HG02623 (cell line): Measurements from ENCODE around the gene CDK2AP2.
"Not testable (repeated sequence)": the region's sequence is repeated elsewhere in the genome, so short reads cannot be mapped to it uniquely, and the experiment has no call there.

Experiments
- ATAC-seq: cut with Tn5 transposase; IDR thresholded peaks from one replicate; pipeline ENCODE4 v1.9.1; 2021; ENCODE audit warnings: moderate library complexity; ENCODE audit not compliant: unreplicated experiment

CDK2AP2 gene, protein sequence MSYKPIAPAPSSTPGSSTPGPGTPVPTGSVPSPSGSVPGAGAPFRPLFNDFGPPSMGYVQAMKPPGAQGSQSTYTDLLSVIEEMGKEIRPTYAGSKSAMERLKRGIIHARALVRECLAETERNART

DNA sequence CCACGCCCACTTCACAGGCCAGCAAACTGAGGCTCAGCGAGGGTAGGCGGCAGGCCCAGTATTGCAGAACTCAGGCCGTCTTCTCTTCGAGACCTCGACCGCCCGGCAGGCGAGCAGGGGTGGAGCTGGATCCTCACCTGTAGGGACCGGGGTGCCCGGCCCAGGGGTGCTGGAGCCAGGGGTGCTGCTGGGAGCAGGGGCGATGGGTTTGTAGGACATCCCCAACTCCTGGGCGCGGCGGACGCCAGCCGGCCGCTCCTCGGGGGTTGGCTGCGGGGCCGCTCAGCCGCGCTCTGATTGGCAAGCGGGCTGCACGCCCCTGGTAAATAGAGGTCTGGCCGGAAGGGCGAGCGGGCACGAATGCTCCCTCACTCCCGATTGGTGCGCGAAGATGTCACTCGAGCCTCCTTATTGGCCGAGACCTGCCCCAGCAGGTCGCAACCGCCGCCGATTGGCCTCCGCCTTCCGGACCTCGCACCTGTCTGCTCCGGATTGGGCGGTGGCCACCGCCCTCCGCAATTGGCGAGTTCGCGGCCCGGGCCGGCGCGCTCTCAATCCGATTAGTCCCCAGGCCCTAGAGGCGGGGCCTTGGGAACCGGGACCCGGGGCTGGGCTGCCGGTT is at the start of gene CDK2AP2:
Gene CDK2AP2 (minus strand): TSS at position 299 of the 622 bp plus-strand sequence. CDS start 80 bp downstream, at position 219.
- peak; percentile 63 for ATAC-seq

DNA sequence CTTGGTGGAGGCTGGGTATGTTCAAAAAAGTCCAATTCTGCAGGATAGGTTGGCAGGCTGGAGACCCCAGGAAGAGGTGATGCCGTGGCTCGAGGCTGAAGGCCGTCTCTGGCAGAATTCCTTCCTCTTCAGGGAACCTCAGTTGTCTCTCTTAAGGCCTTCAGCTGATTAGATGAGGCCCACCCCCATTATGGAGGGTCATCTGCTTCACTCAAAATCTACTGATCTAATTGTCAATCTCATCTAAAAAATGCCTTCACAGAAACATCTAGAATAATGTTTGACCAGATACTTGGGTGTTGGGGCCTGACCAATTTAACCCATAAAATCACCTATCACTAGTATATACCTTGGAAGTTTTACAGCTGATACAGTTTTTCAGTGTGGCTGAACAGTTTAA is 48.3 kb upstream of the CDK2AP2 start:
- ATAC-seq = no peak

DNA sequence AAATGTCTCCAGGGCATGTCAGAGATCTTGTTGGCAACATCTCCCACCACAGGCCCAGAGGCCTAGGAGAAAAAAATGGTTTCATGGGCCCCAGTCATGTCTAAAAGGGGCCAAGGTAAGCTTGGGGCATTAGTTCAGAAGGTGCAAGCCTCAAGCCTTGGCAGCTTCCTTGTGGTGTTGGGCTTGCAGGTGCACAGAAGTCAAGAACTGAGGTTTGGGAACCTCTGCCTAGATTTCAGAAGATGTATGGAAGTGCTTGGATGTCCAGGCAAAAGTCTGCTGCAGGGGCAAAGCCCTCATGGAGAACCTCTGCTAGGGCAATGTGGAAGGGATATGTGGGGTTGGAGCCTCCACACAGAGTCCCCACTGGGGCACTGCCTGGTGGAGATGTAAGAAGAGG is 43.7 kb upstream of the CDK2AP2 start:
- not testable (repeated sequence) for ATAC-seq

DNA sequence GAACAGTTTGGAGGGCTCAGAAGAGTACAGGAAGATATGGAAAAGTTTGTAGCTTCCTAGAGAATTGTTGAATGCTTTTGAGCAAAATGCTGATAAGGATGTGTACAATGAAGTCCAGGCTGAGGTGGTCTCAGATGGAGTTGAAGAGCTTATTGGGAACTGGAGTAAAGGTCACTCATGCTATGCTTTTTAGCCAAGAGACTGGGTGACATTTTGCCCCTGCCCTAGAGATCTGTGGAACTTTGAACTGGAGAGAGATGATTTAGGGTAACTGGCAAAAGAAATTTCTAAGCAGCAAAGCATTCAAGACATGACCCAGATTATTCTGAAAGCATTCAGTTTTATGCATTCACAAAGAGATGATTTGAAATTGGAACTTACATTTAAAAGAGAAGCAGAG is 43.2 kb upstream of the CDK2AP2 start:
- ATAC-seq = no peak

DNA sequence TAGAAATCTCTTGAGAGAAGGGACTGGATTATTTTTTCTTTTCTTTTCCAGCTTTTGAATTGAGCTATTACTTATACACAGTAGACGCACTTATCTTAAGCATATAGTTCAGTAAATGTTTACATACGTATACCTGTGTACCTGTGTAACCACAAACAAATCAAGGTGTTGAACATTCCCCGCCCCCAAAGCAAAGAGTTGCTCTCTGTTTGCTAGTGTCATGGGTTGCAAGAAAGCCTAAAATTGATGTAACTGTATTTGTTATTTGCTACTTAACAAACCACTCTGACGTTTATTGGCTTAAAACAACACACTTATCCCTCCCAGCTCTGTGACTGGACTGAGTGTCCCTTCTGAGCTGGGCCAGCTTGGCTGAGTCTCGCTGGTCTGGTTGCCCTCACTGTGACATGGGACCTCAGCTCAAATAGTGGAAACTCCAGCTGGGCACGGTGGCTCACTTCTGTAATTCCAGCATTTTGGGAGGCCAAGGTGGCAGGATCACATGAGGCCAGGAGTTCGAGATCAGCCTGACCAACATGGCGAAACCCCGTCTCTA is 40.7 kb upstream of the CDK2AP2 start:
- ATAC-seq = no peak

DNA sequence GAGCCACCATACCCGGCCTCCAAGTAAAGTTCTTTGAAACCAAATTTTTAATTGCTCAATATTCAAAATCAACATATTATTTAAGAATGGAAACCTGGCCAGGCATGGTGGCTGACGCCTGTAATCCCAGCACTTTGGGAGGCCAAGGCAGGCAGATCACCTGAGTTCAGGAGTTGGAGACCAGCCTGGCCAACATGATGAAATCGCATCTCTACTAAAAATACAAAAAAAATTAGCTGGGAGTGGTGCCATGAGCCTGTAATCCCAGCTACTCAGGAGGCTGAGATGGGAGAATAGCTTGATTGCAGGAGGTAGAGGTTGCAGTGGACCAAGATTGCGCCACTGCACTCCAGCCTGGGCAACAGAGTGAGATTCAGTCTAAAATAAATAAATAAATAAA is 40.1 kb upstream of the CDK2AP2 start:
- ATAC-seq = not testable (repeated sequence)

DNA sequence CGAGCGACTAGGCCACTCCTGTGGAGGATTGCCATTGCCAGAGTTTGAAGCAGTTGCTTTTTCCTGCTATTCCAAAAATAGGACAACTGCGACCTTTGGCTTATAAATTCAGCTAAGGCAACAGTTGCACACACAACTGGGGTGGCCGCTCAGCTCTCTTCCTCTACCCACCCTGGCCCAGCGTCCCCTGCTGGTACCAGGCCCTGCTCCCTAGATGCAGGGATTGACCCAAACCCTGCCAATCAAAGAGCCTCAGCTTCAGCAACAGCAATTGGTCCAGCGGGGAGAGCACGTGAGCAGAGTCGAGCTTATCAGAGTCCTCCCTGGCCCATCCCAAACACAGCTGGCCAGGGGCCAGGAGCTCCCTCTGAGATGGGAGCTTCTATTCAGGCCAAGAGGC is 37.3 kb upstream of the CDK2AP2 start:
- no peak for ATAC-seq

DNA sequence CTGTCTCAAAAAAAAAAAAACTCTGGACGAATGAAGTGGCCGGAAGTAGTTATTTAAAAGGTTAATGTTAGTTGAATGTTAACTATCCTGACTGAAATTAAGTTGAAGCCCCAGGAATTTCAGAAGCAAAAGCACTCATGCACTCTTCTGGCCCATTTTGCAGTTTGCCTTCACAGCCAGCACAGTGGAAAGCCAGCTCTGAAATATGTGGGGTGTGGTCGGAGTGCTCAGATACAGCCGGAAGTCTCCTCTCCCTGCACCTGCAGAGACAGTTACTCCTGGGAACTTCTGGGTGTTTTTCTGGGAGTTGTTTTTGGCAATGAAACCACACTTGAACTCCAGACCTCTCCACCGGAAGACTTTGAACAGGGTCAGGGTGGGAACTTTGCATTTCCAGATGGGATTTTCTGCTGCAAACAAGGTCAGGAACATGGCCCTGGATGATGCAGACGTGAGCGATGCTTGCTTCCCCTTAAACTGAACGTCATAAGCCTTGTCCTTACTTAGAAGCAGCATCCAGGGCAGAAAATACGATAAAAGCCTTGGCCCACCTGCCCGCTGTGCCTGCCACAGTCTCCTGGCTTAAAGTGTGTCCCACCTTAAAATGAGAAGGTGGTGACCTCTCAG is 36.8 kb upstream of the CDK2AP2 start:
- ATAC-seq = no peak

DNA sequence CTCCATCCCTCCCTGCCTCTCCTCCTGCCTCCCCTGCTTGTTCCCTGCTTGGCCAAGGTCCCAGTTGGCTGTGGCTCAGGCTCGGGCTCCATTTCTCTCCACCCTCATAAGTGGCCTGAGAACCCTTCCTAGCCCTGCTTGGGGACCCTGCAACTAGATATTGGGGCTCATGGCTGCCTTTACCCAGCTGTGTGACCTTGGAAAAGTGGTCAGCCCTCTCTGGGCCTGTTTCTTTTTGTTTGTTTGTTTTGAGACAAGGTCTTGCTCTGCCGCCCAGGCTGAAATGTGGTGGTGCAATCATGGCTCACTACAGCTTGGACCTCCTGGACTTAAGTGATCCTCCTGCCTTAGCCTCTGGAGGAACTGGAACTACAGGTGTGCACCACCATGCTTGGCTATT is 35.6 kb upstream of the CDK2AP2 start:
- no peak for ATAC-seq

DNA sequence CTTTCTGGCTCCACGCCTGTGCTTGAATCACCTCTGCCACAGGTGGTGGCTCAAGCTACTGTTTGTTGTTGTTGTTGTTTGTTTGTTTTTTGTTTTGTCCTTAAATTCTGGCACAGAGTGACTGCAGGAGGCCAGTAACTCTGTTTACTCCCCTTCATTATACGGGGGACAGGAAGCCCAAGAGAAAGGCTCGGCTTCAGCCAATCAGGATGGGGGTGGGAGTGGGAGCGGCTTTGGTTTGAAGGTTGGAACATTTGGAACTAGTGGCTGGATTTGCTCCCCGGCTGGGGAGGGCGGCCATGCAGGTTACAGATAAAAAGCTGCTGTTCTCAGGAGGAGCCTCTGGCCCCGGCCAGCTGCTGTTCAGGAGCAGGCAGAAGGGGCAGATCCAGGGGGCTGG is 35.0 kb upstream of the CDK2AP2 start:
- ATAC-seq = no peak

DNA sequence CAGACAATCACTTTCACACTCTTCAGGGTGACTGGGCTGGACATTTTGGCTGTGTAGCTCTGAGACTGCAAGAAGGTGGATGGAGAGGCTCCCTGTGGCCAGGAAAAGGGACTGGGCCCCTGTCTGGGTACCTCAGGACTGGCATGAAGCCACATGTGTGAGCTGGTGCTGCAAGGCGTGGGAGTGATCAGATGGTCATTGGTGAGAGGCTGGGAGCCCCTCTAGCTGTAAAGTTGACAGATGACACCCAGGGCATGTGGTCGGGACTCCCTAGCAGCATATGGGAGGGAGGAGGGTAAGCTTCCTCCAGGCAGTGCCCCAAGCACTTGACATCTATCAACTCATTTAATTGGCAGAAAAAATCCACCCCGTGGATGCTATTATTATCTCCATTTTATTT is 34.2 kb upstream of the CDK2AP2 start:
- no peak for ATAC-seq

DNA sequence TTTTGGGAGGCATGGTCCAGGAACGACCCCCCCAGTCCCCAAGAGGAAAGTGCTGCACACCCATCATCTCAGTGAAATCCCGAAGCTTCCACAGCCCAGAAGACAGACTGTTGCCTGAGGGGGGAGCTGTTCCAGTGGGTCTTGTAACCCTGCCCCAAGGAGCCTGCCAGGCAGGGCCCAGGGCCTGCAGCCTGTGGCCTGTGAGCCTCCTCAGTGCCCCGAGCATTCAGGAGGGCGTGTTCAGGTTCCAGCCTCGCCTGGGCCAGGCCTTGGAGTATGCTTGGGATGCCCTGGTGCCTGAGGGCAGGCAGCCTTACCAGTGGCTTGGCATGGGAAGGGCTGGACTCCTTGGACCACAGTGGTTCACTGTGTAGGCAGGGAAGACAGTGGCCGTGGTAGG is 33.2 kb upstream of the CDK2AP2 start:
- ATAC-seq = no peak

DNA sequence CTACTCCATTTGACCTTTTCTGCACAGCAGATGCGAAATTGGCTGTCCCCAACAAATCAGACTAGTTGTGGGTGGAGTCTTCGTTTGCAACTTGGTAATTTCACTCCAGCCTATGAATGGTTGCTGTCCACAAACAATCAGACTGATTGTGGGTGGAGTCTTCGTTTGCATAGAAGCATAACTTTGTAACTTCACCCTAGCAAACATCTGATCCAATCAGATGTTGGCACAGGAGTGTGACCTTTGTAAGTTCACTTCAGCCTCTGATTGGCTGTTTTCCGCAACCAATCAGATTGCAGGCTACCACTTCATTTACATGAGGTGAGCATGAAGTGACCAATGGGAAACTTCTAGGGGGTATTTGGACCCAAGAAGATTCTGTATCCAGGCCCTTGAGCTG is 31.6 kb upstream of the CDK2AP2 start:
- no peak for ATAC-seq

DNA sequence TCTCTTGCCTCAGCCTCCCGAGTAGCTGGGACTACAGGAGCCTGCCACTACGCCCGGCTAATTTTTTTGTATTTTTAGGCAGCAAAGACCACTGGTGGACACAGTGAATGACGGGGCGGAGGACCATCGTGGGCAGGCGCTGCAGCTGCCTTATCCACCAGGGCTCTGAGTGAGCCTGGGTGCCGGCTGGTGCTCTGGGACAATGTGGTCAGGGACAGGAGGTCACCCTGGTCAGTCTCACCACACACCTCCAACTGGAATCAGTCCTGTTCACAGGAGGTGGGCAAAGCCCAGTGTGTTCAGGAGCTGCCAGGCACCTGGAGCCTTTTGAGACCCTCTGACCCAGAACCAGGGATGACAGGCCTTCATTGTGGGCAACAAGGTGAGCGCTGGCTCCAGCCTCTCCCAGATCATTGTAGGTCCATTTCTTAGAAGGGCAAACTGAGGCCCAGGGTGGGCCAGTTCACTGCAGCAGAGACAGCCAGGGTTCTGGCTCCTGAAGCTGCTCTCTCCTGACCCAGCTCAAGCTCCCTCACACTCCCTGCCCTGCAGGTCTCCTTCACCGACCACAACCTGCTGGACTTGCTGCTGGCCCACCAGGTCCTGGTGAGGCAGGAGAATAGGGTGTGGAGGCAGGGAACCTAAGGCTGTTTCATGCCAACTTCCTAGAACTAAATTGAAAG is 31.0 kb upstream of the CDK2AP2 start:
- no peak for ATAC-seq

DNA sequence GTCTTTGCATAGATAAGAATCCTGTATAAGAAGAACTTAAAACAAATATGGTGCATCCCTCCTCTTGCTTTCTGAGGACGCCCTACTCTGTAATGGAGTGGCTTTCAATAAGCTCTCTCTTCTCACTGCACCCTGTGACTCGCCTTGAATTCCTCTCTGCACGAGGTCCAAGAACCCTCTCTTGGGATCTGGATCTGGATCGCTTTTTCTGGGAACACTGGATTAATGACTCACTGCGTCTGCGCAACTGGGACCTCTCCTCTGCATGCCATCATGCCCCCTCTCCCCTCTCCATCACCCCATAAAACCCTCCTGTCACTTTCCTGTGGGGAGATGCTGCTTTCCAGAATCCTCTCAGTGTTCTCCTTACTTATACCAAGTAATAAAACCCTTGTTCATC is 30.3 kb upstream of the CDK2AP2 start:
- no peak for ATAC-seq

DNA sequence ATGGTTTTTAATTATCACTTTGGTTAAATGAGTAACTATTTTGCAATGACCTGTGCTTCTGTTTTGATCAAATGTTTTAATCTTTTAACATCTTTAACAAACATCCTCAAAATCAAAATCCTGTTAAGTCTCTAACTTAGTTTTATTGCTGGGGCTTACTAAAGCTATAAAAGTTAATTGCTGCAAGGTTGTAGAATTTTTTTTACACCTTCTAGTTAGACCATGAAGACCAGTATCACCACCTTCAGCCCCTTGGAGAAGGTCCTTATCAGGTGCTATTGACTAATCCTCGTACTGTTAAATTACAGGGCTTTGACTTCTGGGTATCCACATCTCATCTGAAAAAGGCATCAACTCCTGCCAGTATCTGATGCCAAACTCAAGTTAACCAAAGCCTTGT is 27.6 kb upstream of the CDK2AP2 start:
- ATAC-seq = no peak

DNA sequence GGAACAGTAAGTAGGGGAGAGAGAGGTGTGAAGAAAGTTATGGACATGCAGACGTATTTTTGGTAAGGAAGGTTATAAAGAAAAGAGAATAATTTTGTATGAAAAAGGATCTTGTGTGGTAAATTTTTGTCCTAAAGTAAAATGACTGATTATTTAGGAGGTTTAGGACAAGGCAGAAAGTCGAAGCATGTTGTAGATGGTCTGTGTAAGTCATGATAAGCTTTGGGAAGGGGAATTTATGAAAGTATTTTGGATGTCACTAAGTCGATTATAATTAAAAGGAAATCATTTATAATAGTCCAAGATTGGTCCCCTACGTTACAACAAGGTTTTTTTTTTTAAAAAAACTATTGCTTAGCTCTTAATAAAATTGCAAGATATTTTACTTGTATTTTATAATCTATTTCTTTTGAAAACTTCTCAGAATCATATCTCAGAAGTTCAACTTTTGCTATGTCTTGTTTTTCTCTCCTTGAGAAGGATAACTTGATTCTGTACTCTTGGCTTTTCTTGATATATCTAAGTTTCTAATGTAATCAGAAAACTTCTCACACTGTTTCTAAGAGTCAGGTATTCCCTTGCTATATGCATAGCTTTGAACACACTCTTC is 26.2 kb upstream of the CDK2AP2 start:
- ATAC-seq = no peak

DNA sequence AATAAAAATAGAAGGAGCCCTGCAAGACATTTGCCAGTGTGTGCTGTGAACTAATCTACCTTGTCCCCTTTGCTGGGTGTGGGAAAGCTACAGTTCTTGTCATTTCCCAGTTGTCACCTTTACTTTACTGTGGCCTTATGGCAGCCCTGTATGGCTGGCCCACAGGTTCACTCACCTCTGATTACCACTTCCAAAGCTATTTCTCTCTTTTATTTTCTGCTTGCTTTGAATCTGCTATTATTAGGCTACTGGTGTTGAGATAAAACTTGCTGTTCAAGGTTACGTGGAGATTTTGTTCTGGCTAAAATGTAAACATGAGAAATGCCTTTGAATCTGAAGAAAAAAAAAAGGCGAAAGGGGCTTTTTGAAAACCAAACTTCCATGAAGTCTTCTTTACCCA is 24.9 kb upstream of the CDK2AP2 start:
- no peak for ATAC-seq

DNA sequence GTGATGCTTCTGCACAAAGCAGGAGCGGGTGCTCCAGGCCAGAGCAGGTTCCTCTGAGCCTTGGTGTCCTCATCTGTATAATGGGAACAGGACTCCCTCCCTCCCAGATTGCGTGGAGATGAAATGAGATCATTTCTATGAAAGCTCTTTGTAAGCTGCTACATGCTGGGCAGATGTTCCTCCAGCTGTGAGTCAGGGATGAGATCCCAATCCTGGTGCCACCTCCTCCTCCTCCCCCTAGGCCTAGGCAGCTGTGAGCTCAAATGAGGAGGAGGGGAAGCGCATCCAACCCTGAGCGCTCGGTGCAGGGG is 22.3 kb upstream of the CDK2AP2 start:
- ATAC-seq = no peak

DNA sequence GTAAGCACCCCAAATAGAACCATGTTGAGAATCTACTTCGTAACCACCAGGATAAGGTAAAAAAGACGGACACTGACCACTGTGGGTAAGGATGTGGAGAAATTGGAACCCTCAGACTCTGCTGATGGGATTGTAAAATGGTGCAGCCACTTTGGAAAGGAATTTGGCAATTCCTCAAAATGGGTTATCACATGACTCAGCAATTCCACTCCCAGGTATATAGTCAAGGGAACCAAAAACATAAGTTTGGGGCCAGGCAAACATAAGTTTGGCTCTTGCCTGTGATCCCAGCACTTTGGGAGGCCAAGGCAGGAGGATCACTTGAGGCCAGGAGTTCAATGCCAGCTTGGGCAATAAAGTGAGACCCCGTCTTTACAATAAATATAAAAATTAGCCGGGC is 20.4 kb upstream of the CDK2AP2 start:
- no peak for ATAC-seq

DNA sequence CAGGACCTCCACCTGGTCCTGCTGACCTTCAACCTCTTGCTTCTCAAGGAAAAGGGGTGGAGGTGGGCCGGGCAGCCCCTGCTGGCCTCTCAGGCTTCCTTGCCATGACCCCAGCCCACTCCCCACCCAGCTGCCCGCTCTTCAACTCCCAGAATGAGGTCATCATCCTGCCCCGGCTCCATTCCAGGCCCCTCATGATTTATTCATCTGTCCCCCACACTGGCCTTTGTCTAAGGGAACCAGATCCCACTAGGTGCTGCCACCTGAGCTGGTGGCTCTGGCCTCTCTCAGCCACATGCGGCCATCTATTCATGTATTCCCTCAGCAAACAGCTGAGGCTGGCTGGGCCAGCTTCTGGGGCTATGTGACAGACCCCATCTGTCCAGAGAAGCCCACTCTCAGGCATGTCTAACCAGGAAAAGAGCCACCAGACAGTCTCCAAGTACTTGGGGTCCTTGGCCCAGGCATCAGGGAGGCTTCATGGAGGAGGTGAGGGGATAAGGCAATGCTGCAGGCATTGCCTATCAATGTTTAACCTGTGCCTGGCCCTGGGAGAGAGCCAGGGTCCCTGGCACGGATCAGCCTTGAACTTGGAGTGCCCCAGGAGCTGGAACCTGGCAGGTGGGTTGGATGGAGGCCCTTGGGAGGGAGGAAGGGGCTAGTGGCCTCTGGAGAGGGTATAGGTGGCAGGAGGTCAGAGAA is 17.5 kb upstream of the CDK2AP2 start:
- no peak for ATAC-seq
